ENCODE results near the gene SLC25A47.

- TF ChIP-seq YY1 (IDR thresholded peaks at IDR 0.05; ENCODE audit: insufficient read depth, insufficient read length) (no peak), SUZ12 (IDR thresholded peaks at IDR 0.05; ENCODE audit: extremely low read depth, insufficient read depth, insufficient read length) (no peak), ZNF274 (IDR thresholded peaks at IDR 0.05; ENCODE audit: low read depth, low read length) (no peak)
Observed at GRCh38 chr14:100287202-100287997, 35.7 kb upstream of the SLC25A47 start.

Measured in NT2/D1 (cell line).